ENCODE data around the gene CYBC1. TPM values are rescaled to one million over a fixed set of nuclear protein-coding genes. Genes with fewer than 3 reads are reported as not detected.

The CYBC1 gene
- total RNA-seq, 3 donors from 2014 or later (not counting 1 experiment from before 2014, with no cell fraction given): 168 to 219 (median 192) TPM

DNA sequence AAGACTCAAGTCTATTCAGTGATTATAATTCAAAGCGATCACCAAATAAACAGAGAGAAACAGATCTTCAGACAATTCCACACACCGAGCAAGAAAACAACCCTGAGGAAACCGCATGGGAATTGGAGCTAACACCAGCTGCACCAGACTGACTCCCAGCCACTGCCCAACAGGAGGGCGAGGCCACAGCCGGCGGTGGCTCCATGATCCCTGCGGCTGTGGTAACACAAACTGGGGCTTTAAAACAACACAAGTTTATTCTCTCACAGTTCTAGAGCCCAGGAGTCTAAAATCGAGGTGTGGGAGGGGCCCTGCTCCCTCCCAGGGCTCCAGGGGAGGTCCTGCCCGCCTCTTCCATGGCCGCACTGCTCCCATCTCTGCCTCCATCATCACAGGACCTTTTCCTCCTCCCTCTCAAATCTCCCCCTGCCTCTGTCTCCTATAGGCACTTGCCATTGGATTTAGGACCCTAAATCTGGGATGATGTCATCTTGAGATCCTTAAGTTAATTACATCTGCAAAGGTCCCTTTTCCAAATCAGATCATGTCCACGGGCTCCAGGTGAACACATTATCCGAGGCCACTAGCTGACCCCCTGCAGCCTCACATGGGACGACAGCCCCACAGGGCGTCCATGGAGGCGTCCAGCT is 42.1 kb downstream of the CYBC1 start:
- H3K4me1 ChIP-seq (ENCODE audit: control insufficient read depth, insufficient read depth, low read length): peaks cover 5% of the 10 kb centered on the region
- Mint-ChIP-seq H3K4me1 (peaks cover 0 to 9% of the 10 kb centered on the region in 2 donors), H3K4me3 (no peak overlapping the region), H3K27me3 (ENCODE audit: low read depth in 2 of 2) (no peaks in the 10 kb centered on the region), H3K9me3 (no peaks in the 10 kb centered on the region), H3K27ac (no peak overlapping the region), H3K36me3 (no peaks in the 10 kb centered on the region)
- no peaks in the 10 kb centered on the region for H3K9me3 ChIP-seq (ENCODE audit: control insufficient read depth, insufficient read depth, low read length)
- H3K27ac ChIP-seq (ENCODE audit: low read length): no peak overlapping the region
- intact Hi-C loops (cut with micrococcal nuclease): no loop called here
- no peak overlapping the region for H3K4me3 ChIP-seq (ENCODE audit: low read length)
- DNase-seq (no peak), ATAC-seq (no peak)
- TF ChIP-seq, protein P1, sequence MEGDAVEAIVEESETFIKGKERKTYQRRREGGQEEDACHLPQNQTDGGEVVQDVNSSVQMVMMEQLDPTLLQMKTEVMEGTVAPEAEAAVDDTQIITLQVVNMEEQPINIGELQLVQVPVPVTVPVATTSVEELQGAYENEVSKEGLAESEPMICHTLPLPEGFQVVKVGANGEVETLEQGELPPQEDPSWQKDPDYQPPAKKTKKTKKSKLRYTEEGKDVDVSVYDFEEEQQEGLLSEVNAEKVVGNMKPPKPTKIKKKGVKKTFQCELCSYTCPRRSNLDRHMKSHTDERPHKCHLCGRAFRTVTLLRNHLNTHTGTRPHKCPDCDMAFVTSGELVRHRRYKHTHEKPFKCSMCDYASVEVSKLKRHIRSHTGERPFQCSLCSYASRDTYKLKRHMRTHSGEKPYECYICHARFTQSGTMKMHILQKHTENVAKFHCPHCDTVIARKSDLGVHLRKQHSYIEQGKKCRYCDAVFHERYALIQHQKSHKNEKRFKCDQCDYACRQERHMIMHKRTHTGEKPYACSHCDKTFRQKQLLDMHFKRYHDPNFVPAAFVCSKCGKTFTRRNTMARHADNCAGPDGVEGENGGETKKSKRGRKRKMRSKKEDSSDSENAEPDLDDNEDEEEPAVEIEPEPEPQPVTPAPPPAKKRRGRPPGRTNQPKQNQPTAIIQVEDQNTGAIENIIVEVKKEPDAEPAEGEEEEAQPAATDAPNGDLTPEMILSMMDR (IDR thresholded peaks at IDR 0.05): no peak
- H3K27me3 ChIP-seq (ENCODE audit: control insufficient read depth, insufficient read depth, low read length): no peaks in the 10 kb centered on the region
- H3K36me3 ChIP-seq (ENCODE audit: control insufficient read depth, insufficient read depth, low read length): peaks cover 17% of the 10 kb centered on the region
- 95% methylated on average over 15 of the region's 15 CpGs for WGBS (ENCODE audit: insufficient coverage)

- 47% methylated on average over 13 of the region's 13 CpGs for WGBS (ENCODE audit: insufficient coverage)
- Histone ChIP-seq H3K27ac (ENCODE audit: low read length) (no peak overlapping the region), H3K36me3 (ENCODE audit: control insufficient read depth, insufficient read depth, low read length) (peaks cover 19% of the 10 kb centered on the region), H3K27me3 (ENCODE audit: control insufficient read depth, insufficient read depth, low read length) (no peaks in the 10 kb centered on the region), H3K4me1 (ENCODE audit: control insufficient read depth, insufficient read depth, low read length) (peaks cover 5% of the 10 kb centered on the region), H3K9me3 (ENCODE audit: control insufficient read depth, insufficient read depth, low read length) (no peaks in the 10 kb centered on the region), H3K4me3 (ENCODE audit: low read length) (no peak overlapping the region)
- intact Hi-C loops (cut with micrococcal nuclease): no loop called here
- Mint-ChIP-seq H3K27me3 (ENCODE audit: low read depth in 2 of 2) (no peaks in the 10 kb centered on the region), H3K4me1 (peaks cover 0 to 9% of the 10 kb centered on the region in 2 donors), H3K4me3 (no peak overlapping the region), H3K36me3 (no peaks in the 10 kb centered on the region), H3K9me3 (no peaks in the 10 kb centered on the region), H3K27ac (no peak overlapping the region)
- DNase-seq: no peak
- ATAC-seq: no peak
- TF ChIP-seq, protein P1 (IDR thresholded peaks at IDR 0.05): no peak
Observed at GRCh38 chr17:82407255-82407654, 43.3 kb downstream of the CYBC1 start.

GRCh38 chr17:82406131-82406671 is 44.4 kb downstream of the CYBC1 start:
- Histone ChIP-seq H3K4me1 (ENCODE audit: control insufficient read depth, insufficient read depth, low read length) (peaks cover 11% of the 10 kb centered on the region), H3K36me3 (ENCODE audit: control insufficient read depth, insufficient read depth, low read length) (peaks cover 19% of the 10 kb centered on the region), H3K4me3 (ENCODE audit: low read length) (no peak overlapping the region), H3K27ac (ENCODE audit: low read length) (no peak overlapping the region), H3K9me3 (ENCODE audit: control insufficient read depth, insufficient read depth, low read length) (no peaks in the 10 kb centered on the region), H3K27me3 (ENCODE audit: control insufficient read depth, insufficient read depth, low read length) (no peaks in the 10 kb centered on the region)
- no peaks in the 10 kb centered on the region for H3K36me3 Mint-ChIP-seq
- no peaks in the 10 kb centered on the region for H3K9me3 Mint-ChIP-seq
- H3K27me3 Mint-ChIP-seq (ENCODE audit: low read depth in 2 of 2): no peaks in the 10 kb centered on the region
- H3K4me1 Mint-ChIP-seq: peaks cover 0 to 9% of the 10 kb centered on the region in 2 donors
- ATAC-seq: no peak
- H3K27ac Mint-ChIP-seq: no peak overlapping the region
- no peak overlapping the region for H3K4me3 Mint-ChIP-seq
- no peak for DNase-seq
- WGBS (ENCODE audit: insufficient coverage): 96% methylated on average over 14 of the region's 14 CpGs
- intact Hi-C loops (cut with micrococcal nuclease): no loop called here
- TF ChIP-seq, protein P1 (IDR thresholded peaks at IDR 0.05): no peak
